GM21529 (cell line): ENCODE results near the gene RANBP9.

Experiments
- ATAC-seq: cut with Tn5 transposase; IDR thresholded peaks from one replicate; pipeline ENCODE4 v1.9.1; 2021; ENCODE audit not compliant: unreplicated experiment

RANBP9 gene

GRCh38 chr6:13679996-13680395 lies 31.6 kb downstream of the RANBP9 start:
- no peak for ATAC-seq

- ATAC-seq: no peak
Measured at GRCh38 chr6:13678255-13678983, 33.2 kb downstream of the RANBP9 start.

- no peak for ATAC-seq
Measured at GRCh38 chr6:13677878-13678254, 33.8 kb downstream of the RANBP9 start.

- no peak for ATAC-seq
Measured at GRCh38 chr6:13676551-13677156, 35.0 kb downstream of the RANBP9 start.

- no peak for ATAC-seq
Measured at GRCh38 chr6:13674533-13675190, 37.0 kb downstream of the RANBP9 start.

GRCh38 chr6:13673825-13674444 lies 37.7 kb downstream of the RANBP9 start:
- ATAC-seq: no peak

- ATAC-seq: no peak
Measured at GRCh38 chr6:13673368-13673767, 38.3 kb downstream of the RANBP9 start.

- no peak for ATAC-seq
Measured at GRCh38 chr6:13672904-13673303, 38.7 kb downstream of the RANBP9 start.

- ATAC-seq: no peak
Measured at GRCh38 chr6:13671548-13672127, 40.0 kb downstream of the RANBP9 start.

GRCh38 chr6:13669476-13669875 lies 42.2 kb downstream of the RANBP9 start:
- no peak for ATAC-seq

- ATAC-seq: no peak
Measured at GRCh38 chr6:13668291-13668928, 43.2 kb downstream of the RANBP9 start.

- ATAC-seq: no peak
Measured at GRCh38 chr6:13667655-13668054, 44.0 kb downstream of the RANBP9 start.

- no peak for ATAC-seq
Measured at GRCh38 chr6:13666194-13667105, 45.2 kb downstream of the RANBP9 start.

- ATAC-seq: no peak
Measured at GRCh38 chr6:13664703-13665352, 46.8 kb downstream of the RANBP9 start.

GRCh38 chr6:13663986-13664385 lies 47.6 kb downstream of the RANBP9 start:
- no peak for ATAC-seq

GRCh38 chr6:13662651-13663334 lies 48.8 kb downstream of the RANBP9 start:
- ATAC-seq: no peak

- no peak for ATAC-seq
Measured at GRCh38 chr6:13661647-13662046, 50.0 kb downstream of the RANBP9 start.

GRCh38 chr6:13660893-13661292 lies 50.7 kb downstream of the RANBP9 start:
- no peak for ATAC-seq

- no peak for ATAC-seq
Measured at GRCh38 chr6:13660273-13660672, 51.4 kb downstream of the RANBP9 start.
